Activated CD4-positive, alpha-beta T cell treated with anti-CD3 and anti-CD28 coated beads, Interleukin-2, amount 10 ng/mL, durations not matched to agents 7 days and 5 days (primary cell): ENCODE data around the gene RAMAC. TPM values are rescaled to one million over a fixed set of nuclear protein-coding genes. Genes with fewer than 3 reads are reported as not detected.

ENCODE experiments used
- CTCF ChIA-PET: fragments of 350-600 bp; sonication (Branson Sonifier 250); formaldehyde crosslinking; loops from one replicate; lab custom pipeline; 2021; ENCODE audit warnings: antibody characterized with exemption; lab: Charles Lee
- POLR2A ChIA-PET: fragments of 350-600 bp; sonication (Branson Sonifier 250); formaldehyde crosslinking; loops from one replicate; lab custom pipeline; 2021; ENCODE audit warnings: antibody characterized with exemption; lab: Charles Lee
- DNase-seq: peaks from one replicate; pipeline ENCODE4 v3.0.0-alpha.2; 2020
- H3K27ac Mint-ChIP-seq: one replicate; pipeline ENCODE4 v1.8.0; 2021; ENCODE audit warnings: mild to moderate bottlenecking, moderate library complexity, mixed read lengths
- H3K27me3 Mint-ChIP-seq: one replicate; pipeline ENCODE4 v1.8.0; 2021; ENCODE audit warnings: mixed read lengths
- H3K36me3 Mint-ChIP-seq: one replicate; pipeline ENCODE4 v1.8.0; 2021; ENCODE audit warnings: low read depth, mixed read lengths
- H3K4me1 Mint-ChIP-seq: one replicate; pipeline ENCODE4 v1.8.0; 2021; ENCODE audit warnings: mixed read lengths
- H3K4me3 Mint-ChIP-seq: one replicate; pipeline ENCODE4 v1.8.0; 2021; ENCODE audit warnings: mild to moderate bottlenecking, moderate library complexity, mixed read lengths
- H3K9me3 Mint-ChIP-seq: one replicate; pipeline ENCODE4 v1.8.0; 2021; ENCODE audit warnings: mixed read lengths
- total RNA-seq, 2 experiments: library from RNA; stranded (reverse); gene quantifications; one replicate each; pipeline ENCODE4 v1.2.3, GENCODE V29; 2021

Gene RAMAC
- total RNA-seq, 2 experiments from 2014 or later = 23.7 to 26.5 TPM

GRCh38 chr15:82951472-82952157 lies 34.4 kb upstream of the RAMAC start:
- POLR2A ChIA-PET = no interaction called here
- Mint-ChIP-seq H3K27ac (no peak overlapping the region), H3K4me3 (no peak overlapping the region)

GRCh38 chr15:82952158-82953081 lies 33.6 kb upstream of the RAMAC start, which contains the start of gene HOMER2:
Gene HOMER2 (minus strand): TSS chr15:82952720. CDS start chr15:82952535, 185 bp downstream.
- POLR2A ChIA-PET = no interaction called here

More at GRCh38 chr15:82951472-82952157, 34.4 kb upstream of the RAMAC start:
- peaks cover 2% of the 10 kb centered on the region for H3K4me1 Mint-ChIP-seq
- H3K27me3 Mint-ChIP-seq = peaks cover 15% of the 10 kb centered on the region
- CTCF ChIA-PET = no interaction called here
- no peaks in the 10 kb centered on the region for H3K9me3 Mint-ChIP-seq
- no peaks in the 10 kb centered on the region for H3K36me3 Mint-ChIP-seq
- DNase-seq = no peak

GRCh38 chr15:82958638-82959037 lies 27.4 kb upstream of the RAMAC start:
- no peak overlapping the region for H3K27ac Mint-ChIP-seq
- no peak overlapping the region for H3K4me3 Mint-ChIP-seq
- DNase-seq = no peak
- H3K36me3 Mint-ChIP-seq = no peaks in the 10 kb centered on the region
- H3K9me3 Mint-ChIP-seq = no peaks in the 10 kb centered on the region
- ChIA-PET CTCF (no interaction called here), POLR2A (no interaction called here)
- no peaks in the 10 kb centered on the region for H3K4me1 Mint-ChIP-seq
- H3K27me3 Mint-ChIP-seq = peaks cover 15% of the 10 kb centered on the region

More at GRCh38 chr15:82952158-82953081, 33.6 kb upstream of the RAMAC start, which contains the start of gene HOMER2:
- Mint-ChIP-seq H3K4me1 (peaks cover 2% of the 10 kb centered on the region), H3K36me3 (no peaks in the 10 kb centered on the region), H3K27me3 (peaks cover 9% of the 10 kb centered on the region), H3K9me3 (no peaks in the 10 kb centered on the region), H3K27ac (no peak within 1 kb of the TSS), H3K4me3 (peak within 1 kb of the TSS; percentile 56)
- DNase-seq = no peak
- CTCF ChIA-PET = no interaction called here

- Mint-ChIP-seq H3K27ac (no peak overlapping the region), H3K9me3 (no peaks in the 10 kb centered on the region), H3K4me3 (no peak overlapping the region), H3K36me3 (no peaks in the 10 kb centered on the region), H3K4me1 (no peaks in the 10 kb centered on the region), H3K27me3 (peaks cover 14% of the 10 kb centered on the region)
- POLR2A ChIA-PET = no interaction called here
- no peak for DNase-seq
- CTCF ChIA-PET = interaction anchor here (0.6 kb wide), 1 partner anchor 180 kb away, joined by 4 read pairs; no protein-coding TSS in a partner anchor
These were observed 26.6 kb upstream of the RAMAC start for GRCh38 chr15:82959423-82959822.

GRCh38 chr15:82960766-82961165 lies 25.2 kb upstream of the RAMAC start:
- no peaks in the 10 kb centered on the region for H3K36me3 Mint-ChIP-seq
- H3K27ac Mint-ChIP-seq = no peak overlapping the region
- no peaks in the 10 kb centered on the region for H3K9me3 Mint-ChIP-seq
- ChIA-PET POLR2A (no interaction called here), CTCF (interaction anchor here (0.6 kb wide), 1 partner anchor 305 kb away, joined by 3 read pairs; no protein-coding TSS in a partner anchor)
- H3K4me1 Mint-ChIP-seq = peaks cover 3% of the 10 kb centered on the region
- DNase-seq = no peak
- peaks cover 13% of the 10 kb centered on the region for H3K27me3 Mint-ChIP-seq
- no peak overlapping the region for H3K4me3 Mint-ChIP-seq

GRCh38 chr15:82963471-82964341 lies 22.3 kb upstream of the RAMAC start:
- H3K4me3 Mint-ChIP-seq = no peak overlapping the region
- peaks cover 2% of the 10 kb centered on the region for H3K36me3 Mint-ChIP-seq
- DNase-seq = no peak
- no peaks in the 10 kb centered on the region for H3K9me3 Mint-ChIP-seq
- POLR2A ChIA-PET = no interaction called here
- peaks cover 24% of the 10 kb centered on the region for H3K4me1 Mint-ChIP-seq
- no peak overlapping the region for H3K27ac Mint-ChIP-seq
- H3K27me3 Mint-ChIP-seq = peaks cover 20% of the 10 kb centered on the region
- CTCF ChIA-PET = interaction anchor here (0.6 to 1.4 kb wide), 3 partner anchors 48 to 402 kb away, joined by 3 read pairs; partner anchors contain the start of gene C15orf40

GRCh38 chr15:82964890-82965289 lies 21.1 kb upstream of the RAMAC start:
- H3K9me3 Mint-ChIP-seq = no peaks in the 10 kb centered on the region

GRCh38 chr15:82966671-82967071 lies 19.3 kb upstream of the RAMAC start:
- no peak overlapping the region for H3K4me3 Mint-ChIP-seq
- ChIA-PET POLR2A (no interaction called here), CTCF (interaction anchor here (0.9 kb wide), 1 partner anchor 17 kb away, joined by 3 read pairs; no protein-coding TSS in a partner anchor)
- H3K27me3 Mint-ChIP-seq = peaks cover 19% of the 10 kb centered on the region
- peaks cover 2% of the 10 kb centered on the region for H3K36me3 Mint-ChIP-seq
- DNase-seq = peak; percentile 37
- no peaks in the 10 kb centered on the region for H3K9me3 Mint-ChIP-seq
- H3K4me1 Mint-ChIP-seq = peaks cover 24% of the 10 kb centered on the region
- H3K27ac Mint-ChIP-seq = peak overlapping the region; percentile 11

More at GRCh38 chr15:82964890-82965289, 21.1 kb upstream of the RAMAC start:
- peaks cover 24% of the 10 kb centered on the region for H3K4me1 Mint-ChIP-seq
- peaks cover 2% of the 10 kb centered on the region for H3K36me3 Mint-ChIP-seq
- CTCF ChIA-PET = interaction anchor here (1.0 kb wide), 1 partner anchor 137 kb away, joined by 3 read pairs; no protein-coding TSS in a partner anchor
- H3K27me3 Mint-ChIP-seq = peaks cover 20% of the 10 kb centered on the region
- DNase-seq = no peak
- H3K4me3 Mint-ChIP-seq = no peak overlapping the region
- POLR2A ChIA-PET = no interaction called here
- H3K27ac Mint-ChIP-seq = no peak overlapping the region

GRCh38 chr15:82968066-82968465 lies 17.9 kb upstream of the RAMAC start:
- Mint-ChIP-seq H3K4me1 (peaks cover 24% of the 10 kb centered on the region), H3K27ac (no peak overlapping the region), H3K9me3 (no peaks in the 10 kb centered on the region), H3K27me3 (peaks cover 22% of the 10 kb centered on the region), H3K4me3 (no peak overlapping the region), H3K36me3 (peaks cover 2% of the 10 kb centered on the region)
- no peak for DNase-seq
- CTCF ChIA-PET = interaction anchor here (0.8 kb wide), 1 partner anchor 14 kb away, joined by 3 read pairs; no protein-coding TSS in a partner anchor
- POLR2A ChIA-PET = no interaction called here

GRCh38 chr15:82969353-82969752 lies 16.7 kb upstream of the RAMAC start:
- ChIA-PET POLR2A (no interaction called here), CTCF (interaction anchor here (1.0 kb wide), 2 partner anchors 23 to 41 kb away, joined by 3 to 4 read pairs; no protein-coding TSS in a partner anchor)
- no peak overlapping the region for H3K4me3 Mint-ChIP-seq
- H3K27me3 Mint-ChIP-seq = peaks cover 19% of the 10 kb centered on the region
- H3K9me3 Mint-ChIP-seq = no peaks in the 10 kb centered on the region
- peaks cover 2% of the 10 kb centered on the region for H3K36me3 Mint-ChIP-seq
- no peak for DNase-seq
- no peak overlapping the region for H3K27ac Mint-ChIP-seq
- peaks cover 26% of the 10 kb centered on the region for H3K4me1 Mint-ChIP-seq

- Mint-ChIP-seq H3K36me3 (peaks cover 2% of the 10 kb centered on the region), H3K9me3 (no peaks in the 10 kb centered on the region), H3K4me1 (peaks cover 26% of the 10 kb centered on the region), H3K27me3 (peaks cover 19% of the 10 kb centered on the region), H3K27ac (no peak overlapping the region), H3K4me3 (no peak overlapping the region)
- ChIA-PET CTCF (interaction anchor here (1.0 kb wide), 2 partner anchors 23 to 41 kb away, joined by 3 to 4 read pairs; no protein-coding TSS in a partner anchor), POLR2A (no interaction called here)
- DNase-seq = no peak
These were observed 15.8 kb upstream of the RAMAC start for GRCh38 chr15:82970078-82970686.
